Muscle of leg (tissue), 11 donors: ENCODE measurements around the gene HEXB. TPM values are rescaled to one million over a fixed set of nuclear protein-coding genes. Genes with fewer than 3 reads are reported as not detected.

ENCODE experiments used
- DNase-seq: peaks from one replicate; pipeline ENCODE4 v3.0.0; 2013
- H3K27ac ChIP-seq: one replicate; pipeline ENCODE4 v1.5.1; 2013; ENCODE audit warnings: mild to moderate bottlenecking, low read length, control low read depth
- H3K27me3 ChIP-seq: one replicate; pipeline ENCODE4 v1.6.1; 2013; ENCODE audit warnings: low read length; ENCODE audit not compliant: control insufficient read depth, insufficient read depth
- H3K36me3 ChIP-seq: one replicate; pipeline ENCODE4 v1.6.1; 2013; ENCODE audit warnings: low read length; ENCODE audit not compliant: control insufficient read depth, insufficient read depth
- H3K4me1 ChIP-seq: one replicate; pipeline ENCODE4 v1.6.1; 2013; ENCODE audit warnings: low read length; ENCODE audit not compliant: control insufficient read depth, insufficient read depth
- H3K4me3 ChIP-seq: one replicate; pipeline ENCODE4 v1.5.1; 2013; ENCODE audit warnings: low read length, control low read depth
- H3K9me3 ChIP-seq: replicated peaks from 2 replicates; pipeline ENCODE4 v1.6.1; 2013; ENCODE audit warnings: low read depth, low read length; ENCODE audit not compliant: control insufficient read depth
- WGBS: methylation state at CpG from one replicate; pipeline ENCODE4 v1.1.5; 2013; ENCODE audit warnings: missing lambda C conversion rate; ENCODE audit not compliant: insufficient coverage; 5-methylcytosine and 5-hydroxymethylcytosine counted together
- polyA plus RNA-seq, 8 donors: library from polyadenylated mRNA; unstranded; fragments of 120-200 nt; gene quantifications; one replicate each; pipeline versions ENCODE4 v1.2.1 to v1.2.3, GENCODE V29; 2013; ENCODE audit warnings: inconsistent platforms in 1 of 8, low replicate concordance in 1 of 8; ENCODE audit not compliant: insufficient read length in 8 of 8, insufficient read depth in 1 of 8
- total RNA-seq: library from RNA; stranded (reverse); fragments of 120-200 nt; gene quantifications from one replicate; pipeline ENCODE4 v1.2.4, GENCODE V29; 2013

Gene HEXB
- total and polyA plus RNA-seq, 9 donors: 25.6 to 54.4 (median 39.2) TPM

- Histone ChIP-seq H3K36me3 (peaks cover 1% of the 10 kb centered on the region), H3K9me3 (no peaks in the 10 kb centered on the region), H3K27me3 (no peaks in the 10 kb centered on the region), H3K4me1 (peaks cover 26% of the 10 kb centered on the region), H3K27ac (peak overlapping the region; percentile 92), H3K4me3 (peak overlapping the region; percentile 87)
- 0% methylated on average over 26 of the region's 47 CpGs for WGBS
- peak; percentile 89 for DNase-seq
Measured at GRCh38 chr5:74640954-74641734, 43.9 kb upstream of the HEXB start.

GRCh38 chr5:74641735-74642542 lies 43.1 kb upstream of the HEXB start:
- H3K27ac ChIP-seq: peak overlapping the region; percentile 92
- WGBS: 0% methylated on average over 21 of the region's 28 CpGs
- peaks cover 26% of the 10 kb centered on the region for H3K4me1 ChIP-seq
- DNase-seq: peak; percentile 95
- H3K9me3 ChIP-seq: no peaks in the 10 kb centered on the region
- peak overlapping the region; percentile 87 for H3K4me3 ChIP-seq
- H3K27me3 ChIP-seq: no peaks in the 10 kb centered on the region
- H3K36me3 ChIP-seq: no peaks in the 10 kb centered on the region

- H3K27me3 ChIP-seq: no peaks in the 10 kb centered on the region
- no peak for DNase-seq
- no peak overlapping the region for H3K27ac ChIP-seq
- H3K9me3 ChIP-seq: no peaks in the 10 kb centered on the region
- peaks cover 22% of the 10 kb centered on the region for H3K4me1 ChIP-seq
- no peak overlapping the region for H3K4me3 ChIP-seq
- 95% methylated on average over 2 of the region's 6 CpGs for WGBS
- H3K36me3 ChIP-seq: no peaks in the 10 kb centered on the region
Measured at GRCh38 chr5:74642543-74642863, 42.5 kb upstream of the HEXB start.

- Histone ChIP-seq H3K27me3 (no peaks in the 10 kb centered on the region), H3K4me3 (no peak overlapping the region), H3K9me3 (no peaks in the 10 kb centered on the region), H3K36me3 (no peaks in the 10 kb centered on the region), H3K27ac (peak overlapping the region; percentile 39), H3K4me1 (peaks cover 19% of the 10 kb centered on the region)
- 49% methylated on average over 4 of the region's 4 CpGs for whole genome bisulfite sequencing
- peak; percentile 58 for DNase-seq
Measured at GRCh38 chr5:74643111-74643562, 41.9 kb upstream of the HEXB start.

- no CpG with 5 or more reads among the region's 1 CpG for WGBS
- Histone ChIP-seq H3K4me1 (peaks cover 12% of the 10 kb centered on the region), H3K36me3 (no peaks in the 10 kb centered on the region), H3K9me3 (no peaks in the 10 kb centered on the region), H3K27ac (no peak overlapping the region), H3K27me3 (no peaks in the 10 kb centered on the region), H3K4me3 (no peak overlapping the region)
- no peak for DNase-seq
Measured at GRCh38 chr5:74647096-74647495, 37.9 kb upstream of the HEXB start.

GRCh38 chr5:74648835-74649293 lies 36.2 kb upstream of the HEXB start:
- no peaks in the 10 kb centered on the region for H3K27me3 ChIP-seq
- no peak overlapping the region for H3K27ac ChIP-seq
- H3K4me1 ChIP-seq: peaks cover 6% of the 10 kb centered on the region
- no peaks in the 10 kb centered on the region for H3K36me3 ChIP-seq
- H3K9me3 ChIP-seq: no peaks in the 10 kb centered on the region
- no peak overlapping the region for H3K4me3 ChIP-seq
- WGBS: 3% methylated on average over 4 of the region's 6 CpGs
- peak; percentile 80 for DNase-seq

GRCh38 chr5:74649421-74649973 lies 35.5 kb upstream of the HEXB start:
- Histone ChIP-seq H3K27ac (no peak overlapping the region), H3K27me3 (no peaks in the 10 kb centered on the region), H3K9me3 (no peaks in the 10 kb centered on the region), H3K36me3 (no peaks in the 10 kb centered on the region), H3K4me1 (peaks cover 3% of the 10 kb centered on the region), H3K4me3 (no peak overlapping the region)
- DNase-seq: no peak
- 14% methylated on average over 1 of the region's 1 CpG for WGBS

GRCh38 chr5:74651710-74652109 lies 33.3 kb upstream of the HEXB start:
- DNase-seq: no peak
- Histone ChIP-seq H3K4me3 (no peak overlapping the region), H3K27ac (no peak overlapping the region), H3K36me3 (no peaks in the 10 kb centered on the region), H3K4me1 (peaks cover 3% of the 10 kb centered on the region), H3K27me3 (no peaks in the 10 kb centered on the region), H3K9me3 (no peaks in the 10 kb centered on the region)
- no CpG with 5 or more reads among the region's 3 CpGs for WGBS

GRCh38 chr5:74652576-74652975 lies 32.5 kb upstream of the HEXB start:
- Histone ChIP-seq H3K36me3 (no peaks in the 10 kb centered on the region), H3K4me1 (peaks cover 3% of the 10 kb centered on the region), H3K27me3 (no peaks in the 10 kb centered on the region), H3K27ac (no peak overlapping the region), H3K9me3 (no peaks in the 10 kb centered on the region), H3K4me3 (no peak overlapping the region)
- 88% methylated on average over 1 of the region's 3 CpGs for WGBS
- DNase-seq: no peak

GRCh38 chr5:74653991-74654390 lies 31.0 kb upstream of the HEXB start:
- no peaks in the 10 kb centered on the region for H3K9me3 ChIP-seq
- no peak for DNase-seq
- H3K4me3 ChIP-seq: no peak overlapping the region
- no peaks in the 10 kb centered on the region for H3K27me3 ChIP-seq
- H3K27ac ChIP-seq: no peak overlapping the region
- peaks cover 1% of the 10 kb centered on the region for H3K4me1 ChIP-seq
- 74% methylated on average over 4 of the region's 5 CpGs for WGBS
- no peaks in the 10 kb centered on the region for H3K36me3 ChIP-seq
